Thyroid gland (tissue), 4 donors: ENCODE measurements around the gene ASCL5.

ENCODE experiments used
- POLR2A ChIP-seq, 2 donors: fragments of 450-650 bp; IDR thresholded peaks; one replicate each; pipeline ENCODE4 v1.6.1; 2017; ENCODE audit warnings: antibody characterized with exemption in 2 of 2, mild to moderate bottlenecking in 2 of 2, moderate library complexity in 1 of 2
- TF ChIP-seq, protein P1 (sequence below), 6 experiments: fragments of 200-600 bp in 3 of 6; fragments of 450-650 bp in 3 of 6; sonication (generic) in 3 of 6; IDR thresholded peaks; one replicate each; pipeline ENCODE4 v1.5.1; 2016 to 2019; ENCODE audit warnings: antibody characterized with exemption in 6 of 6, mild to moderate bottlenecking in 2 of 6, inconsistent platforms in 1 of 6, moderate library complexity in 1 of 6

DNA sequence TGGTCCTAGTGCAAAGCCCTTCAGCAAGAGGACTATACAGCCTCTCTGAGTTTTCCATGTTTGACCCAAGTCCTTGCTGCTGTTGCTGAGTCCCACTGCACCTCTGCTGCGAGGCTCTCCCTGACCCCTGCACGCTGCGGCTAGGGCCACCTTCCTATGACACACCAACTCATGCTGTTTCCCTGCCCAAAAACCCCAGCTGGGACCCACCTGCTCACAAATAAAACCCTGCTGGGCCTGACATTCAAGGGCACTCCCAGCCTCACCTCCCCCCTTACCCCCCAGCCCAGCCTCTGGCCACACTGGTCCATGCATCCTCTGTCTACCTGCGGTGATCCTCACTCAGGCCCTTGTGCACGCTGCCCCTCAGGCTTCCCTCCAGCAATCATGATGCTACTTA lies 12.3 kb upstream of the ASCL5 start:
- TF ChIP-seq, protein P1, sequence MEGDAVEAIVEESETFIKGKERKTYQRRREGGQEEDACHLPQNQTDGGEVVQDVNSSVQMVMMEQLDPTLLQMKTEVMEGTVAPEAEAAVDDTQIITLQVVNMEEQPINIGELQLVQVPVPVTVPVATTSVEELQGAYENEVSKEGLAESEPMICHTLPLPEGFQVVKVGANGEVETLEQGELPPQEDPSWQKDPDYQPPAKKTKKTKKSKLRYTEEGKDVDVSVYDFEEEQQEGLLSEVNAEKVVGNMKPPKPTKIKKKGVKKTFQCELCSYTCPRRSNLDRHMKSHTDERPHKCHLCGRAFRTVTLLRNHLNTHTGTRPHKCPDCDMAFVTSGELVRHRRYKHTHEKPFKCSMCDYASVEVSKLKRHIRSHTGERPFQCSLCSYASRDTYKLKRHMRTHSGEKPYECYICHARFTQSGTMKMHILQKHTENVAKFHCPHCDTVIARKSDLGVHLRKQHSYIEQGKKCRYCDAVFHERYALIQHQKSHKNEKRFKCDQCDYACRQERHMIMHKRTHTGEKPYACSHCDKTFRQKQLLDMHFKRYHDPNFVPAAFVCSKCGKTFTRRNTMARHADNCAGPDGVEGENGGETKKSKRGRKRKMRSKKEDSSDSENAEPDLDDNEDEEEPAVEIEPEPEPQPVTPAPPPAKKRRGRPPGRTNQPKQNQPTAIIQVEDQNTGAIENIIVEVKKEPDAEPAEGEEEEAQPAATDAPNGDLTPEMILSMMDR (IDR thresholded peaks at IDR 0.05): no peak
- no peak for TF ChIP-seq POLR2A (IDR thresholded peaks at IDR 0.05)
